Spinal cord (tissue), 10 donors: ENCODE results near the gene RNASEH2A. TPM values are rescaled to one million over a fixed set of nuclear protein-coding genes. Genes with fewer than 3 reads are reported as not detected.

Source experiments
- DNase-seq, 6 donors: peaks; one replicate each; pipeline versions ENCODE4 v3.0.0 to v3.0.0-alpha.2; 2013 to 2015; ENCODE audit warnings: low spot score in 6 of 6, low read depth in 4 of 6
- H3K27ac ChIP-seq: one replicate; pipeline ENCODE4 v1.5.1; 2013; ENCODE audit warnings: low read depth, low read length, control low read depth
- H3K27me3 ChIP-seq: one replicate; pipeline ENCODE4 v1.6.1; 2013; ENCODE audit warnings: low read length; ENCODE audit not compliant: control insufficient read depth, insufficient read depth
- H3K36me3 ChIP-seq: one replicate; pipeline ENCODE4 v1.6.1; 2013; ENCODE audit warnings: low read length; ENCODE audit not compliant: control insufficient read depth, insufficient read depth
- H3K4me1 ChIP-seq: one replicate; pipeline ENCODE4 v1.6.1; 2013; ENCODE audit warnings: low read length; ENCODE audit not compliant: control insufficient read depth, insufficient read depth
- H3K4me3 ChIP-seq: one replicate; pipeline ENCODE4 v1.5.1; 2013; ENCODE audit warnings: low read depth, low read length, control low read depth
- H3K9me3 ChIP-seq: one replicate; pipeline ENCODE4 v1.6.1; 2013; ENCODE audit warnings: low read length; ENCODE audit not compliant: control insufficient read depth, insufficient read depth
- WGBS: methylation state at CpG from one replicate; pipeline ENCODE4 v1.1.5; 2013; ENCODE audit warnings: missing lambda C conversion rate; ENCODE audit not compliant: insufficient coverage; 5-methylcytosine and 5-hydroxymethylcytosine counted together
- long read RNA-seq, 4 donors: transcript quantifications; one replicate each; lab custom pipeline, GENCODE V29; 2026
- polyA plus RNA-seq, 2 donors: library from polyadenylated mRNA; unstranded; fragments of 120-200 nt; gene quantifications; one replicate each; pipeline ENCODE4 v1.2.1, GENCODE V29; 2013; ENCODE audit not compliant: insufficient read length in 2 of 2
- total RNA-seq, 2 donors: library from RNA; depleted of rRNA in 1 of 2; stranded (reverse); fragments of 120-200 nt in 1 of 2; fragments of >200 nt in 1 of 2; gene quantifications; one replicate each; pipeline versions ENCODE4 v1.2.3 to v1.2.4, GENCODE V29; 2013 to 2014
- donor health status: healthy.

The RNASEH2A gene
- 10 to 100 TPM; 11.3 to 18.0 TPM for total RNA-seq
- 10 to 100 TPM; 28.0 to 32.0 TPM for polyA plus RNA-seq
- long read RNA-seq, donor 1, transcript RNASEH2A-201 (8 exons, 2,753 nt): major isoform, 9 of 12 reads
- long read RNA-seq, donor 1, partial matches to known transcripts: 0 of 12 reads
- long read RNA-seq, donor 1, other reads (novel, unspliced or antisense): 0 of 12 reads
- long read RNA-seq, donor 2, partial matches to known transcripts: 0 of 2 reads
- long read RNA-seq, donor 2, other reads (novel, unspliced or antisense): 0 of 2 reads
- long read RNA-seq, donor 3, transcript RNASEH2A-201 (8 exons, 2,753 nt): major isoform, 5 of 6 reads
- long read RNA-seq, donor 3, partial matches to known transcripts: 0 of 6 reads
- long read RNA-seq, donor 3, other reads (novel, unspliced or antisense): 0 of 6 reads
- long read RNA-seq, donor 4, transcript RNASEH2A-201 (8 exons, 2,753 nt): major isoform, 32 of 34 reads
- long read RNA-seq, donor 4, partial matches to known transcripts: 0 of 34 reads
- long read RNA-seq, donor 4, other reads (novel, unspliced or antisense): 0 of 34 reads

GRCh38 chr19:12806242-12807081, at the start of gene RNASEH2A:
Gene RNASEH2A (plus strand): TSS chr19:12806584. CDS start chr19:12806674, 90 bp downstream.
- Histone ChIP-seq H3K27me3 (no peaks in the 10 kb centered on the region), H3K4me1 (peaks cover 28% of the 10 kb centered on the region), H3K4me3 (peak within 1 kb of the TSS; percentile 79), H3K9me3 (no peaks in the 10 kb centered on the region), H3K36me3 (peaks cover 22% of the 10 kb centered on the region), H3K27ac (peak within 1 kb of the TSS; percentile 67)
- peak in 4 of 6 donors; percentile 80 to 97 (median 91) for DNase-seq
- WGBS: 3% methylated on average over 61 of the region's 66 CpGs

- peaks cover 13% of the 10 kb centered on the region for H3K4me1 ChIP-seq
- peak overlapping the region; percentile 32 for H3K4me3 ChIP-seq
- peaks cover 13% of the 10 kb centered on the region for H3K36me3 ChIP-seq
- no peak overlapping the region for H3K27ac ChIP-seq
- no peaks in the 10 kb centered on the region for H3K9me3 ChIP-seq
- peak in 2 of 6 donors; percentile 56 to 67 for DNase-seq
- H3K27me3 ChIP-seq: peaks cover 2% of the 10 kb centered on the region
- under 1% methylated on average over 52 of the region's 60 CpGs for whole genome bisulfite sequencing
These were observed 48.7 kb upstream of the RNASEH2A start for GRCh38 chr19:12757544-12758274.

- Histone ChIP-seq H3K9me3 (no peaks in the 10 kb centered on the region), H3K4me3 (no peak overlapping the region), H3K4me1 (peaks cover 13% of the 10 kb centered on the region), H3K27ac (no peak overlapping the region), H3K27me3 (no peaks in the 10 kb centered on the region), H3K36me3 (peaks cover 31% of the 10 kb centered on the region)
- DNase-seq: no peak
- no CpG with 5 or more reads among the region's 6 CpGs for WGBS
These were observed 46.7 kb upstream of the RNASEH2A start for GRCh38 chr19:12759686-12760085.

- WGBS: 97% methylated on average over 9 of the region's 11 CpGs
- Histone ChIP-seq H3K36me3 (peaks cover 60% of the 10 kb centered on the region), H3K4me1 (peaks cover 1% of the 10 kb centered on the region), H3K9me3 (no peaks in the 10 kb centered on the region), H3K27ac (no peak overlapping the region), H3K27me3 (no peaks in the 10 kb centered on the region), H3K4me3 (no peak overlapping the region)
- no peak for DNase-seq
These were observed 43.3 kb upstream of the RNASEH2A start for GRCh38 chr19:12763100-12763499.

- DNase-seq: no peak
- H3K4me3 ChIP-seq: no peak overlapping the region
- 97% methylated on average over 16 of the region's 16 CpGs for WGBS
- H3K9me3 ChIP-seq: no peaks in the 10 kb centered on the region
- no peaks in the 10 kb centered on the region for H3K27me3 ChIP-seq
- peaks cover 60% of the 10 kb centered on the region for H3K36me3 ChIP-seq
- no peak overlapping the region for H3K27ac ChIP-seq
- H3K4me1 ChIP-seq: peaks cover 3% of the 10 kb centered on the region
These were observed 41.7 kb upstream of the RNASEH2A start for GRCh38 chr19:12764698-12765097.

- Histone ChIP-seq H3K9me3 (no peaks in the 10 kb centered on the region), H3K4me3 (peak overlapping the region; percentile 51), H3K27ac (peak overlapping the region; percentile 67), H3K4me1 (peaks cover 3% of the 10 kb centered on the region), H3K36me3 (peaks cover 70% of the 10 kb centered on the region), H3K27me3 (no peaks in the 10 kb centered on the region)
- 4% methylated on average over 29 of the region's 30 CpGs for WGBS
- peak in 2 of 6 donors; percentile 86 to 87 for DNase-seq
These were observed 40.3 kb upstream of the RNASEH2A start for GRCh38 chr19:12766051-12766521.

GRCh38 chr19:12767150-12767549, 39.2 kb upstream of the RNASEH2A start:
- 90% methylated on average over 11 of the region's 11 CpGs for WGBS
- H3K36me3 ChIP-seq: peaks cover 72% of the 10 kb centered on the region
- no peak overlapping the region for H3K4me3 ChIP-seq
- no peaks in the 10 kb centered on the region for H3K27me3 ChIP-seq
- peaks cover 3% of the 10 kb centered on the region for H3K4me1 ChIP-seq
- H3K9me3 ChIP-seq: no peaks in the 10 kb centered on the region
- no peak overlapping the region for H3K27ac ChIP-seq
- no peak for DNase-seq

GRCh38 chr19:12767666-12768065, 38.7 kb upstream of the RNASEH2A start:
- H3K36me3 ChIP-seq: peaks cover 70% of the 10 kb centered on the region

GRCh38 chr19:12769689-12770088, 36.7 kb upstream of the RNASEH2A start:
- peaks cover 8% of the 10 kb centered on the region for H3K4me1 ChIP-seq
- DNase-seq: peak in 1 of 6 donors; percentile 65
- H3K36me3 ChIP-seq: peaks cover 55% of the 10 kb centered on the region
- no peak overlapping the region for H3K4me3 ChIP-seq
- no peaks in the 10 kb centered on the region for H3K9me3 ChIP-seq
- no peak overlapping the region for H3K27ac ChIP-seq
- 17% methylated on average over 37 of the region's 37 CpGs for WGBS
- H3K27me3 ChIP-seq: no peaks in the 10 kb centered on the region

More at GRCh38 chr19:12767666-12768065, 38.7 kb upstream of the RNASEH2A start:
- peaks cover 3% of the 10 kb centered on the region for H3K4me1 ChIP-seq
- no peak overlapping the region for H3K4me3 ChIP-seq
- WGBS: 92% methylated on average over 15 of the region's 15 CpGs
- no peak for DNase-seq
- H3K27ac ChIP-seq: no peak overlapping the region
- H3K9me3 ChIP-seq: no peaks in the 10 kb centered on the region
- no peaks in the 10 kb centered on the region for H3K27me3 ChIP-seq
